Effector CD8-positive, alpha-beta T cell (primary cell): Measurements from ENCODE around the gene ACTA2.

Experiments used
- DNase-seq: peaks from one replicate; lab custom pipeline; 2025; lab: John Stamatoyannopoulos, UW

ACTA2 gene

GRCh38 chr10:88892222-88892967 lies 60.2 kb downstream of the ACTA2 start:
- no peak for DNase-seq

- no peak for DNase-seq
Measured at GRCh38 chr10:88890681-88891381, 61.7 kb downstream of the ACTA2 start.

- no peak for DNase-seq
Measured at GRCh38 chr10:88889559-88890337, 62.8 kb downstream of the ACTA2 start.

DNA sequence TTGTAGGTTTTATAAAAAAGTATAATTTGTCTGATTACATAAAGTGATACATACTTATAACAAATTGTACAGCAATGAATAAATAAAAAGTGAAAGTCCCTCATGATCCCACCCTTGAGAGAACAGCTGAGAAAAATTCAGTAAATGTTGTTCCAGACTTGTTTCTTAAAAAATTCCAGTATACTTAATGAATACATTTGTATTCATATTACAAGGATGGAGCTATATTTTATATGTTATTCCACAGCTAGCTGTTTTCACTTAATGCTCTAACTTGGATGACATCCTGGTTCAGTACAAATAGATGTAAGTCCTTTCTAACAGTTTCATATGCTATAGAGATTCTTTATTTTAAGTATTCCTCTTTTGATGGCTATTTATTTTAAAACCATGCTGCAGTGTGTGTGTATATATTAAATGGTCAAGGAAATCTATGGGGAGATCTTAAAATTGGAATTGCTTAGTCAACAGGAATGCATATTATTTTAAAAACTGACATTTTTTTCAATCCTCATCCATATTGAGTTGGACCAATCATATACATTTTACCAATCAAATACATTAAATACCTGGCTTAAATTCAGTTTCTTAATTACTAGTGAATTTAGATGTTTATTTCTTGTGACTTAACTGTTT lies 63.6 kb downstream of the ACTA2 start:
- DNase-seq = no peak

GRCh38 chr10:88886557-88886956 lies 66.0 kb downstream of the ACTA2 start:
- DNase-seq = no peak
